SK-N-SH treated with all-trans-retinoic acid at 6 μM for 48 hours (cell line): Measurements from ENCODE around the gene URI1.

Experiments used
- ARNTL ChIP-seq: fragments of 450-650 bp; formaldehyde crosslinking; IDR thresholded peaks from 2 replicates; pipeline ENCODE4 v1.5.0; 2020; ENCODE audit warnings: low read depth, mild to moderate bottlenecking, moderate library complexity, borderline replicate concordance
- CREB5 ChIP-seq: fragments of 250-450 bp; sonication (Bioruptor Pico); IDR thresholded peaks from 2 replicates; pipeline ENCODE4 v1.5.1; 2020; ENCODE audit warnings: low read depth, mild to moderate bottlenecking, moderate library complexity
- CSDC2 ChIP-seq: fragments of 250-450 bp; sonication (Bioruptor Pico); IDR thresholded peaks from 2 replicates; pipeline ENCODE4 v1.5.0; 2020; ENCODE audit warnings: mild to moderate bottlenecking, moderate library complexity
- ESRRG ChIP-seq: fragments of 250-450 bp; sonication (Bioruptor Pico); IDR thresholded peaks from 2 replicates; pipeline ENCODE4 v1.6.1; 2021; ENCODE audit warnings: mild to moderate bottlenecking
- PATZ1 ChIP-seq: fragments of 250-450 bp; sonication (Bioruptor Pico); IDR thresholded peaks from 2 replicates; pipeline ENCODE4 v1.8.0; 2020; ENCODE audit warnings: mild to moderate bottlenecking, moderate library complexity, borderline replicate concordance
- POU6F1 ChIP-seq: fragments of 250-450 bp; sonication (Bioruptor Pico); IDR thresholded peaks from 2 replicates; pipeline ENCODE4 v1.8.0; 2021; ENCODE audit warnings: low read depth, mild to moderate bottlenecking, moderate library complexity, borderline replicate concordance
- PPARA ChIP-seq: fragments of 250-450 bp; sonication (Bioruptor Pico); IDR thresholded peaks from 2 replicates; pipeline ENCODE4 v1.5.0; 2020; ENCODE audit warnings: mild to moderate bottlenecking, borderline replicate concordance
- TCF4 ChIP-seq: fragments of 250-450 bp; sonication (Bioruptor Pico); IDR thresholded peaks from 2 replicates; pipeline ENCODE4 v1.8.0; 2021; ENCODE audit warnings: mild to moderate bottlenecking, moderate library complexity, borderline replicate concordance
- TSHZ2 ChIP-seq: fragments of 250-450 bp; sonication (Bioruptor Pico); IDR thresholded peaks from 2 replicates; pipeline ENCODE4 v1.5.0; 2020; ENCODE audit warnings: mild to moderate bottlenecking, moderate library complexity
- ZNF8 ChIP-seq: fragments of 450-650 bp; formaldehyde crosslinking; IDR thresholded peaks from 2 replicates; pipeline ENCODE4 v1.5.0; 2020; ENCODE audit warnings: mild to moderate bottlenecking, moderate library complexity

GRCh38 chr19:29945017-29945416 lies 3.0 kb downstream of the URI1 start:
- TF ChIP-seq ESRRG (no peak), CREB5 (CRISPR knock-in tag) (no peak), TCF4 (CRISPR knock-in tag) (no peak), ARNTL (CRISPR knock-in tag) (no peak), ZNF8 (CRISPR knock-in tag) (no peak), PATZ1 (CRISPR knock-in tag) (no peak), PPARA (no peak), CSDC2 (CRISPR knock-in tag) (no peak), POU6F1 (CRISPR knock-in tag) (no peak), TSHZ2 (CRISPR knock-in tag) (no peak)
